ENCODE data around the gene DGCR6.
"Not testable (repeated sequence)": the region's sequence is repeated elsewhere in the genome, so short reads cannot be mapped to it uniquely, and the experiment has no call there.

GRCh38 chr22:18957621-18958320 lies 51.7 kb downstream of the DGCR6 start:
- TF ChIP-seq CTCF, POLR2A (IDR thresholded peaks at IDR 0.05): not testable (repeated sequence)
